ENCODE measurements around the gene CCNG1.

The CCNG1 gene

GRCh38 chr5:163478126-163478981 is 41.0 kb downstream of the CCNG1 start:
- no peak for DNase-seq (ENCODE audit: extremely low spot score, insufficient read length, low read depth)
- FAIRE-seq: no peak

DNA sequence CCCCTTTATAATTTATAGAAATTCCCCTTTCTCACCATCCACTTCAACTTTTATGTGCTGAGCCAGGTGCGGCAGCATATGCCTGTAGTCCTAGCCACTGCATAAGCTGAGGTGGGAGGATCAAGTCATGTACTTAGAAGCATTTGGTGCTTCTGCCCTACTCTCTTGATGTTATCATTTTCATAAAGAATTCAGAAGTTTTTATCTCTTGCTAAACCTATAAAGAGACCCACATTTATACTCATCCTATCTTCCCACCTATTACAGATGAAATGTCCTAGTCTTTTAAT is 41.5 kb downstream of the CCNG1 start:
- DNase-seq (ENCODE audit: extremely low spot score, insufficient read length, low read depth) (no peak), FAIRE-seq (no peak)

- DNase-seq (ENCODE audit: extremely low spot score, insufficient read length, low read depth): no peak
- FAIRE-seq: peak; percentile 24
Observed at GRCh38 chr5:163489055-163489744, 51.8 kb downstream of the CCNG1 start.

DNA sequence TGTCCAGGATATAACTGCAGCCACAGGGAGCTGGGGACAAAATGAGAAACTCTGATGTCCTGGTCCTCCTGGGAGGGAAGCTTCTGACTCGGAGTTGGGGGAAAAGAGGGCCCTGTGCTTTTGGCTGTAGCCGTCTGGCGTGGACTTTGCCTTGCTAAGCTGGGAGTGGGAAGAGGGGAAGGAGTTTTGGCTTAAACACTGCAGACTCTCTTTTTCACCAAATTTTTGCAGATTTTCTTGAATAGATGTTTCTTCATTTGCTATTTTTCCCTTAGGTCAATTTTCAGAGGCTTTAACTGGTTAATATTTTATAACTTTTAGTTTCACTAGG is 52.3 kb downstream of the CCNG1 start:
- DNase-seq (ENCODE audit: extremely low spot score, insufficient read length, low read depth) (no peak), FAIRE-seq (no peak)

All from GM18507 (cell line).